GM23338 (cell line): Measurements from ENCODE around the gene ENPP4.

Source experiments
- CTCF ChIP-seq, 2 experiments: fragments of 200-600 bp in 1 of 2; sonication (generic) in 1 of 2; conservative IDR thresholded peaks; 2 replicates each; pipeline versions ENCODE4 v1.5.1 to v1.6.1; 2016 to 2017; ENCODE audit warnings: antibody characterized with exemption in 2 of 2, low read depth in 2 of 2, mild to moderate bottlenecking in 2 of 2, moderate library complexity in 1 of 2
- POLR2AphosphoS5 ChIP-seq: IDR thresholded peaks from 2 replicates; pipeline ENCODE4 v1.6.1; 2016; ENCODE audit warnings: antibody characterized with exemption, low read depth
- STAT1 ChIP-seq: IDR thresholded peaks from one replicate; pipeline ENCODE4 v1.6.1; 2016; ENCODE audit warnings: antibody characterized with exemption; ENCODE audit not compliant: unreplicated experiment

DNA sequence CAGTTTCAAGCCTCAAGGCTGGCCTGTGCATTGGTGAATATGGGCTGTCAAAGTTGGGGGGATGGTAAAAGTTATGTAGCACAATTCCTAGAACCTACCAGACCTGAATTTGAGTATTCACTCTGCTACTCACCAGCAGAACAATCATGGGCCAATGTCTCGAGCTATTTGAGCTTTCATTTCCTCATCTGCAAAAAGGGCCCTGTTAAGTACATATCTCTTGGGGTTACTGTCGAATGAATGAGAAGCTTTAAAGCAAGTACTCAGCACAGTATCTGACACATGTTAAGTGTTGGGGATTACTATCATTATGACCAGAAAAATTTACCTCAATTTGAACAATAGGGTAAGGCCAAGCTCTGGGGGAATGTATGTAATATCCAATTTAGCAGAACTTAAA, 13.5 kb upstream of the ENPP4 start:
- no peak for TF ChIP-seq POLR2AphosphoS5
- TF ChIP-seq STAT1: no peak
- TF ChIP-seq CTCF (conservative IDR thresholded peaks at IDR 0.05; ENCODE audit: low read depth in 2 of 2): no peak
